Measurements from ENCODE around the gene CCER1.

CCER1 gene

DNA sequence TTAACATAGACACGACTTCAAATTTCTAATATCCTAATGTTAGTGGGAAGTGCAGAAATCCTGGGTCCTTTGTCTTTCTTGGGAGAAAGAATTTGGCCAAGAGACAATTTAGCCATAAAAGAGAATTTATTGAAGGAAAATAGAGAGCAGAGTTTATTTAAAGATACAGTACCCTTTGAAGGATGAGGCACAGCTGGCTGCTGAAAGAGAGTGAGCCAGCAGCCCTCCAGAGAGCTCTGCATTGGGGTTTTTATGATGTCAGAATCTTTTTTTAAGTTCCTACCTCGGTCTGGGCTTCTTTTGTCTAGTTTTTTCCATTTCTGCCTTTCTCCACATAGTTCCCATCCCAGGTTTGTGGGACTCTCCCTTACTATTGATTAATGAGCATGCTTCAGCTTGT lies 37.5 kb downstream of the CCER1 start:
- no peak for DNase-seq (ENCODE audit: low read depth)

DNA sequence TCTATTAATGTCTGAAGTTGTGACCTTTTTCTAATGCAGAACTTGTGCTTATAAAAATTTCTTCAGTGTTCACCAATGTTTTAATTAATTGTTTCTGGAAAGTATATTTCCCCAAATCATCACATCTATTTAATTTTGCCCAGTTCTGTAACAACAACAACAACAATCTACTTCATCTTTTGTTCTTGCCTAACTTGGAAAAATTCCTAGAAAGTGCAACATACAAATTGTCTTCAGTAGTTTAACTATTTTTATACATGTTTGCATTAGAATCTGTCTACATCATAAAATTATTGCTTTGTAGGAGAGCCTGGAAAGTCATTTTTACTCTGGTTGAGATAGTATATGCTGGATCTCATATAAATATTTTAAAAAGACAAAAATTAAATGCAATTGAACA lies 38.5 kb downstream of the CCER1 start:
- no peak for DNase-seq (ENCODE audit: low read depth)

DNA sequence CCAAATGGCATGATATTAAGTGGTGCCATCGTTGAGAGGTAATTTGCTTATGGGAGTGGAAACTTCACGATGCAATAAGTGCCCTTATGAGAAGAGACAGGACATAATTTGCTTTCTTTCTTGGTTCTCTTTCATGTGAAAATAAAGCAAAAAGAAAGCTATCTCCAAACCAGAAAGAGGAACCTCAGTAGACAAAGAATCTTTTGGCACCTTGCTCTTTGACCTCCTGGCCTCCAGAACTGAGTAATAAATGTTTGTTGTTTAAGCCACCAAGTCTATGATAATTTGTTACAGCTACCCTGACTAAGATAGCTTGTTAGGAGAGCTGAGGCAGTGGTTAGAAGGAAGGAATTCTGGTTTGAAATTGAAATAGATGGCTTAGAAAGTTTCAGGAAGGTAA lies 39.6 kb downstream of the CCER1 start:
- DNase-seq (ENCODE audit: low read depth), result no peak

DNA sequence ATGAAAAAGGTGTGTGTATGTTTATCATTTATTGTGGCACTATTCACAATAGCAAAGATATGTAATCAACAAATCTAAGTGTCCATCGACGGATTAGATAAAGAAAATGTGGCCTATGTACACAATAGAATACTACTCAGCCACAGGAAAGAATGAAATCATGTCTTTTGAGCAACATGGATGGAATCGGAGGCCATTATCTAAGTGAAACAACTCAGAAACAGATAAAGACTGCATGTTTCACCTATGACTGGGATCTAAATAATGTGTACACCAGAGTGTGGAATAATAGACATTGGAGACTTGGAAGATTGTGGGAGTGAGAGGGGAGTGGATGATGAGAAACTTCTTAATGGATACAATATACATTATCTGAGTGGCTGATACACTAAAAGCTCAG lies 44.0 kb downstream of the CCER1 start:
- no peak for DNase-seq (ENCODE audit: low read depth)

DNA sequence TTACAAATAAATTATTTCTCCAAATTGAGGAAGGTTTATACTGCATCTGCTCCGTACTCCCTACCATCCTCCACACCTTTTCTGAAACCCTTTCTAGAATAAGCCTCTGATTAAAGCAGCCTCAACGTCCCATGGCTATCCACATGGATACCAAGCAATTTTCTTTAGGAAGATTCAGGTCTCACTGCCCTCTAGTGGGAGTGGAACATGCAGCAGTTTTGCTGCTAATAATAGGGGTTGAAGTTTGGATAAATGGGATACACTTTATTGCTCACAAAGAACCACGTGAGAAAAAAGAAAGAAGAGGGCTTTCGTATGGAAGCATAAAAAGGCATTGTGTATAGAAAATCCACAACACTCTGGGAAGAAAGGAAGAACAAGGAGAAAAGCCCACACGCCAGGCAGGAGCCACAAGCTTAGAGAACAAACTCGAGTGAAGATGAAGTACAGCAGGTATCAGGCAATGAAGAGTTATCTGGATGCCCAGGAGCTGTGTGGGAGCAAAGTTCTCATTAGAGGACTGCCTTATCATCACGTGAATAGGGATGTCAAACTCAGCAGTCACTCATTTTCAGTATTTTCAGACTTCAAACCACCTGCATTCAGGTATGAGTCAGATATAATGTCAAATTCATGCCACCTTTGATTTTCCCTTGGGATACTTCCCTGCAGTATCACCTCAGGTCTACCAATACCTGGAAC lies 45.8 kb downstream of the CCER1 start:
- no peak for DNase-seq (ENCODE audit: low read depth)

DNA sequence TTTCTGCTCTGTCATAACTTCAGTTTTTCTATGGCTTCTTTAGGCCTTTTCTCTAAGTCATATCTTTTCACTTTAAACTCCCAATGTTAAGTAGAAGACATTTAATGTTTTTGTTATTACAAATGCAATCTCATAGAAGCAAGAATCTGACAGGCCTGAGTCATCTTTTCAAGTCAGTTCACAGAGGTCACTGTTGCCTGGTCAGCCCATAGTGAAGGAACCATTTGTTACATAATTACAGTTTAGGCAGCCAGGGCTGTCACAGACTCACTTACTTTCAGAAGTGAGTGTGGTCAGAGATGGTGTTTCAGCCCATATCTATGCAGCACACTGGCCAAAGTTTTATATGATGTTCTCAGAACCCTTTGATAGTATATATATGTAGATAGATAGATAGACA lies 46.5 kb downstream of the CCER1 start:
- peak; percentile 61 for DNase-seq (ENCODE audit: low read depth)

DNA sequence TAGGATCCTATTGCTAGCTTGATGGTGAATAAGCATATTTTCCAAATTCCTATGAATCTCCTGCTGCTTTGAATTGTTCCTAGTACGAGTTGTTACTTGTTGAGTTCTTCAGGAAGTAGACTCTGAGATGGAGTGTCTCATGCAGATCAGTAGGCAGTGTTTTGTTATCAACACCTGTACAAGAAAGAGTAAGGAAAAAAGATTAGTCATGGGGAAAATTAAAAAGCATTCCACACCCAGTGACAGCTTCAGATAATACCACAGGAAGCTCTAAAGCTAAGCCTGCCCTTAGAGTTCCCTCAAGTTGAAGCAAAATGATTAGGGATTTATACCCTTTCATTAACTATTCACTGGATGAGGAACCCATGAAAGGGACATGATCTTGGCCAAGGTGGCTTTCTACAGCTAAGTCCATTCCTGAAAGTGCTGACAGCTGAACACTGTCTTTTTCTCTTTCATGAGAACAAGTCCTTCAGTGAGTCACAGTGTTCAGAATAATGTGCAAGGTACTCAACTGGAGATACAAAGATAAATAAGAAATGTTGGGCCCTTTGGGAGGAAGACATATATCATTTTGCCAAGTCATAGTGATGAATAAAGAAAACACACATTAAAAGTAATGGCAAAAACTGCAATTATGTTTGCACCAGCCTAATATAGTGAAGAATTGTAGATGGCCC lies 49.1 kb downstream of the CCER1 start:
- DNase-seq (ENCODE audit: low read depth), result no peak

DNA sequence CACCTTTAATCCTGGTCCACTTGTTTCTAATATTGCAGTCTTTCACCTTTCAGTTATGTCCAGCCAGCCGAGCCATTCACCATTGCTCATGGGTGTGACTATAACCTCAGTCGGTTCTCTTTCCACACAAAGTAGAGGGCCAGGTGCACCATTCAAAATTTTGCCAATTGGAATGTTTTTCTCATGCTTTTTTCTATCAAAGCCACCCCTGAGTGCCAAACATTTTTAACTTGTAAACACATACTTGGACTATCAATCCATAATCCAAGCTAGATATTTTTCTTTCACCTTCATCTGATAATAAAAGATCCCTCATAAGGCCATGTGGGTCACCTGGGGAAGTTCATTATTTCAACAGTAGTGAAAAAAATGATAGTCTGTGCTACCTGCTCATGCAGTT lies 52.4 kb downstream of the CCER1 start:
- no peak for DNase-seq (ENCODE audit: low read depth)
